ENCODE measurements around the gene CRACDL.

Gene CRACDL

GRCh38 chr2:98869272-98869641 lies 66.8 kb downstream of the CRACDL start:
- H3K27ac ChIP-seq, result no peak overlapping the region
- TF ChIP-seq, protein P1, sequence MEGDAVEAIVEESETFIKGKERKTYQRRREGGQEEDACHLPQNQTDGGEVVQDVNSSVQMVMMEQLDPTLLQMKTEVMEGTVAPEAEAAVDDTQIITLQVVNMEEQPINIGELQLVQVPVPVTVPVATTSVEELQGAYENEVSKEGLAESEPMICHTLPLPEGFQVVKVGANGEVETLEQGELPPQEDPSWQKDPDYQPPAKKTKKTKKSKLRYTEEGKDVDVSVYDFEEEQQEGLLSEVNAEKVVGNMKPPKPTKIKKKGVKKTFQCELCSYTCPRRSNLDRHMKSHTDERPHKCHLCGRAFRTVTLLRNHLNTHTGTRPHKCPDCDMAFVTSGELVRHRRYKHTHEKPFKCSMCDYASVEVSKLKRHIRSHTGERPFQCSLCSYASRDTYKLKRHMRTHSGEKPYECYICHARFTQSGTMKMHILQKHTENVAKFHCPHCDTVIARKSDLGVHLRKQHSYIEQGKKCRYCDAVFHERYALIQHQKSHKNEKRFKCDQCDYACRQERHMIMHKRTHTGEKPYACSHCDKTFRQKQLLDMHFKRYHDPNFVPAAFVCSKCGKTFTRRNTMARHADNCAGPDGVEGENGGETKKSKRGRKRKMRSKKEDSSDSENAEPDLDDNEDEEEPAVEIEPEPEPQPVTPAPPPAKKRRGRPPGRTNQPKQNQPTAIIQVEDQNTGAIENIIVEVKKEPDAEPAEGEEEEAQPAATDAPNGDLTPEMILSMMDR (IDR thresholded peaks at IDR 0.05), result no peak
- TF ChIP-seq ZFX (IDR thresholded peaks at IDR 0.05; ENCODE audit: borderline replicate concordance), result no peak

GRCh38 chr2:98868548-98869271 lies 67.3 kb downstream of the CRACDL start:
- no peak overlapping the region for H3K27ac ChIP-seq

GRCh38 chr2:98867539-98868309 lies 68.3 kb downstream of the CRACDL start:
- TF ChIP-seq, protein P1 (IDR thresholded peaks at IDR 0.05), result no peak
- TF ChIP-seq ZFX (IDR thresholded peaks at IDR 0.05; ENCODE audit: borderline replicate concordance), result no peak

More at GRCh38 chr2:98868548-98869271, 67.3 kb downstream of the CRACDL start:
- no peak for TF ChIP-seq ZFX (IDR thresholded peaks at IDR 0.05; ENCODE audit: borderline replicate concordance)
- TF ChIP-seq, protein P1 (IDR thresholded peaks at IDR 0.05), result no peak

GRCh38 chr2:98866033-98866432 lies 70.0 kb downstream of the CRACDL start:
- no peak overlapping the region for H3K27ac ChIP-seq
- TF ChIP-seq, protein P1 (IDR thresholded peaks at IDR 0.05), result no peak
- TF ChIP-seq ZFX (IDR thresholded peaks at IDR 0.05; ENCODE audit: borderline replicate concordance), result no peak

More at GRCh38 chr2:98867539-98868309, 68.3 kb downstream of the CRACDL start:
- no peak overlapping the region for H3K27ac ChIP-seq

GRCh38 chr2:98861601-98862000 lies 74.4 kb downstream of the CRACDL start:
- no peak overlapping the region for H3K27ac ChIP-seq
- TF ChIP-seq, protein P1 (IDR thresholded peaks at IDR 0.05), result no peak

GRCh38 chr2:98859323-98859722 lies 76.7 kb downstream of the CRACDL start:
- no peak for TF ChIP-seq ZFX (IDR thresholded peaks at IDR 0.05; ENCODE audit: borderline replicate concordance)
- TF ChIP-seq, protein P1 (IDR thresholded peaks at IDR 0.05), result no peak
- H3K27ac ChIP-seq, result no peak overlapping the region

DNA sequence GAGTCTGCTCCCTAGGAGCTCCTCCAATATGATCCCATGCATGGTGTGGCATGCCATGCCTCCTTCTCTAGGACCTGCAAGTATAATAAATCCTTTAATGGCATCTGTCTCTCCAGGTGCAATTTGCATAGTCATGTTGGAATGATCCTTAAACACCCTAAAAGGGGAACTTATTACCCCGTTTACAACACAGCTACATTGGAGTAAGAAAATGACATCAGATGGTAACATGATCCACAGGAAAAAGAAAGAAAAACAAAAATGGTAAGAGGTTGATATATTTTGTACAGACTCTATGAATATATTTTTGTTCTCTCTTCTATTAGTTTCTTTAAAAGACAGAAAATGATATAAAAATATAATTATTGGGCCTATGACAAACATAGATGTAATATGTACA lies 79.0 kb downstream of the CRACDL start:
- no peak overlapping the region for H3K27ac ChIP-seq
- TF ChIP-seq, protein P1 (IDR thresholded peaks at IDR 0.05), result no peak
- TF ChIP-seq ZFX (IDR thresholded peaks at IDR 0.05; ENCODE audit: borderline replicate concordance), result no peak
